Breast epithelium (tissue), 3 donors: Measurements from ENCODE around the gene TEX2.

Experiments used
- POLR2A ChIP-seq: fragments of 450-650 bp; IDR thresholded peaks from one replicate; pipeline ENCODE4 v1.6.1; 2016; ENCODE audit warnings: antibody characterized with exemption, mild to moderate bottlenecking, moderate library complexity
- POLR2AphosphoS5 ChIP-seq, 3 donors: sonication (generic); formaldehyde crosslinking; IDR thresholded peaks; one replicate each; pipeline ENCODE4 v1.6.1; 2017; ENCODE audit warnings: antibody characterized with exemption in 3 of 3
- TF ChIP-seq, protein P1 (sequence below), 3 donors: fragments of 450-650 bp; IDR thresholded peaks; one replicate each; pipeline ENCODE4 v1.5.1; 2016 to 2017; ENCODE audit warnings: antibody characterized with exemption in 3 of 3, mild to moderate bottlenecking in 3 of 3, moderate library complexity in 3 of 3

- TF ChIP-seq, protein P1, sequence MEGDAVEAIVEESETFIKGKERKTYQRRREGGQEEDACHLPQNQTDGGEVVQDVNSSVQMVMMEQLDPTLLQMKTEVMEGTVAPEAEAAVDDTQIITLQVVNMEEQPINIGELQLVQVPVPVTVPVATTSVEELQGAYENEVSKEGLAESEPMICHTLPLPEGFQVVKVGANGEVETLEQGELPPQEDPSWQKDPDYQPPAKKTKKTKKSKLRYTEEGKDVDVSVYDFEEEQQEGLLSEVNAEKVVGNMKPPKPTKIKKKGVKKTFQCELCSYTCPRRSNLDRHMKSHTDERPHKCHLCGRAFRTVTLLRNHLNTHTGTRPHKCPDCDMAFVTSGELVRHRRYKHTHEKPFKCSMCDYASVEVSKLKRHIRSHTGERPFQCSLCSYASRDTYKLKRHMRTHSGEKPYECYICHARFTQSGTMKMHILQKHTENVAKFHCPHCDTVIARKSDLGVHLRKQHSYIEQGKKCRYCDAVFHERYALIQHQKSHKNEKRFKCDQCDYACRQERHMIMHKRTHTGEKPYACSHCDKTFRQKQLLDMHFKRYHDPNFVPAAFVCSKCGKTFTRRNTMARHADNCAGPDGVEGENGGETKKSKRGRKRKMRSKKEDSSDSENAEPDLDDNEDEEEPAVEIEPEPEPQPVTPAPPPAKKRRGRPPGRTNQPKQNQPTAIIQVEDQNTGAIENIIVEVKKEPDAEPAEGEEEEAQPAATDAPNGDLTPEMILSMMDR (IDR thresholded peaks at IDR 0.05), result no peak
- TF ChIP-seq POLR2A (no peak), POLR2AphosphoS5 (IDR thresholded peaks at IDR 0.05) (no peak)
Observed at GRCh38 chr17:64139542-64139941, 123.5 kb downstream of the TEX2 start.
